MM.1S (cell line): ENCODE results near the gene SIRPG.

Source experiments
- EZH2 ChIP-seq: fragments of 300-600 bp; sonication (generic); optimal IDR thresholded peaks from 2 replicates; pipeline ENCODE3; 2017; ENCODE audit warnings: low read depth, mild to moderate bottlenecking, antibody characterized with exemption, low read length, mixed read lengths
- TF ChIP-seq, protein P1 (sequence below): fragments of 300-600 bp; sonication (generic); IDR thresholded peaks from 2 replicates; pipeline ENCODE4 v1.5.1; 2016; ENCODE audit warnings: antibody characterized with exemption, low read length, mixed read lengths

GRCh38 chr20:1623501-1624205, 33.9 kb downstream of the SIRPG start:
- TF ChIP-seq, protein P1, sequence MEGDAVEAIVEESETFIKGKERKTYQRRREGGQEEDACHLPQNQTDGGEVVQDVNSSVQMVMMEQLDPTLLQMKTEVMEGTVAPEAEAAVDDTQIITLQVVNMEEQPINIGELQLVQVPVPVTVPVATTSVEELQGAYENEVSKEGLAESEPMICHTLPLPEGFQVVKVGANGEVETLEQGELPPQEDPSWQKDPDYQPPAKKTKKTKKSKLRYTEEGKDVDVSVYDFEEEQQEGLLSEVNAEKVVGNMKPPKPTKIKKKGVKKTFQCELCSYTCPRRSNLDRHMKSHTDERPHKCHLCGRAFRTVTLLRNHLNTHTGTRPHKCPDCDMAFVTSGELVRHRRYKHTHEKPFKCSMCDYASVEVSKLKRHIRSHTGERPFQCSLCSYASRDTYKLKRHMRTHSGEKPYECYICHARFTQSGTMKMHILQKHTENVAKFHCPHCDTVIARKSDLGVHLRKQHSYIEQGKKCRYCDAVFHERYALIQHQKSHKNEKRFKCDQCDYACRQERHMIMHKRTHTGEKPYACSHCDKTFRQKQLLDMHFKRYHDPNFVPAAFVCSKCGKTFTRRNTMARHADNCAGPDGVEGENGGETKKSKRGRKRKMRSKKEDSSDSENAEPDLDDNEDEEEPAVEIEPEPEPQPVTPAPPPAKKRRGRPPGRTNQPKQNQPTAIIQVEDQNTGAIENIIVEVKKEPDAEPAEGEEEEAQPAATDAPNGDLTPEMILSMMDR = no peak
- no peak for TF ChIP-seq EZH2
